Liver (tissue), 9 donors: ENCODE results near the gene KLHDC7A. TPM values are rescaled to one million over a fixed set of nuclear protein-coding genes. Genes with fewer than 3 reads are reported as not detected.

Experiments
- DNase-seq: peaks from one replicate; pipeline ENCODE4 v3.0.0-alpha.2; 2017; ENCODE audit warnings: low spot score
- H3K27ac ChIP-seq, 2 donors: one replicate each; pipeline ENCODE4 v1.7.0; 2013; ENCODE audit warnings: inconsistent platforms in 2 of 2, low read length in 2 of 2, control low read depth in 1 of 2, low read depth in 1 of 2, mild to moderate bottlenecking in 1 of 2
- H3K27me3 ChIP-seq, 4 donors: one replicate each; pipeline versions ENCODE4 v1.6.1 to v1.7.0; 2013; ENCODE audit warnings: low read length in 3 of 4, inconsistent platforms in 1 of 4, mild to moderate bottlenecking in 1 of 4, moderate library complexity in 1 of 4; ENCODE audit not compliant: control insufficient read depth in 4 of 4, insufficient read depth in 4 of 4
- H3K36me3 ChIP-seq, 4 donors: one replicate each; pipeline versions ENCODE4 v1.6.1 to v1.7.0; 2013; ENCODE audit warnings: low read length in 3 of 4, mild to moderate bottlenecking in 3 of 4, low read depth in 1 of 4, moderate library complexity in 1 of 4; ENCODE audit not compliant: control insufficient read depth in 4 of 4, insufficient read depth in 3 of 4
- H3K4me1 ChIP-seq, 4 donors: one replicate each; pipeline versions ENCODE4 v1.6.1 to v1.7.0; 2013; ENCODE audit warnings: low read length in 3 of 4, mild to moderate bottlenecking in 3 of 4, moderate library complexity in 1 of 4; ENCODE audit not compliant: control insufficient read depth in 4 of 4, insufficient read depth in 4 of 4
- H3K4me3 ChIP-seq, 3 donors: one replicate each; pipeline versions ENCODE4 v1.6.1 to v1.7.0; 2013; ENCODE audit warnings: low read length in 3 of 3, control low read depth in 1 of 3, low read depth in 1 of 3, mild to moderate bottlenecking in 1 of 3
- H3K9ac ChIP-seq, 2 donors: one replicate each; pipeline ENCODE4 v1.7.0; 2013; ENCODE audit warnings: low read length in 2 of 2, mild to moderate bottlenecking in 2 of 2, moderate library complexity in 2 of 2, control low read depth in 1 of 2, low read depth in 1 of 2
- H3K9me3 ChIP-seq, 4 donors: one replicate each; pipeline versions ENCODE4 v1.6.1 to v1.7.0; 2013; ENCODE audit warnings: low read length in 3 of 4; ENCODE audit not compliant: control insufficient read depth in 4 of 4
- CTCF ChIP-seq: fragments of 150-350 bp; IDR thresholded peaks from 2 replicates; pipeline ENCODE4 v1.5.1; 2017; ENCODE audit warnings: improper control_type of control experiment, low read depth, low read length; ENCODE audit not compliant: missing input control
- EGR1 ChIP-seq, 2 donors: IDR thresholded peaks; 2 replicates each; pipeline ENCODE4 v1.6.1; 2016 to 2018; ENCODE audit warnings: antibody characterized with exemption in 2 of 2, low read depth in 2 of 2
- FOXA2 ChIP-seq: IDR thresholded peaks from 2 replicates; pipeline ENCODE4 v1.6.1; 2016; ENCODE audit warnings: antibody characterized with exemption
- GABPA ChIP-seq, 2 donors: IDR thresholded peaks in 1 of 2; conservative IDR thresholded peaks in 1 of 2; 2 replicates each; pipeline ENCODE4 v1.6.1; 2016; ENCODE audit warnings: antibody characterized with exemption in 2 of 2, mild to moderate bottlenecking in 1 of 2, moderate library complexity in 1 of 2
- HNF4A ChIP-seq, 2 donors: conservative IDR thresholded peaks; 2 replicates each; pipeline ENCODE4 v1.6.1; 2016; ENCODE audit warnings: antibody characterized with exemption in 2 of 2, mild to moderate bottlenecking in 2 of 2
- HNF4G ChIP-seq: IDR thresholded peaks from 2 replicates; pipeline ENCODE4 v1.6.1; 2016; ENCODE audit warnings: antibody characterized with exemption
- REST ChIP-seq: IDR thresholded peaks from 2 replicates; pipeline ENCODE4 v1.6.1; 2016; ENCODE audit warnings: antibody characterized with exemption, mild to moderate bottlenecking
- RXRA ChIP-seq, 2 donors: IDR thresholded peaks; 2 replicates each; pipeline ENCODE4 v1.6.1; 2017 to 2018; ENCODE audit warnings: antibody characterized with exemption in 2 of 2, mild to moderate bottlenecking in 1 of 2
- SP1 ChIP-seq: IDR thresholded peaks from 2 replicates; pipeline ENCODE4 v1.6.1; 2018; ENCODE audit warnings: antibody characterized with exemption, mild to moderate bottlenecking
- TAF1 ChIP-seq: conservative IDR thresholded peaks from 2 replicates; pipeline ENCODE4 v1.6.1; 2016; ENCODE audit warnings: antibody characterized with exemption, mild to moderate bottlenecking
- YY1 ChIP-seq: IDR thresholded peaks from 2 replicates; pipeline ENCODE4 v1.6.1; 2016; ENCODE audit warnings: antibody characterized with exemption, mild to moderate bottlenecking
- ZBTB33 ChIP-seq: IDR thresholded peaks from 2 replicates; pipeline ENCODE4 v1.6.1; 2016; ENCODE audit warnings: antibody characterized with exemption
- WGBS: extraction: QIAGEN DNeasy Blood & Tissue Kit; methylation state at CpG from one replicate; pipeline ENCODE4 v1.1.7; 2013; 5-methylcytosine and 5-hydroxymethylcytosine counted together
- polyA plus RNA-seq, 2 donors: library from polyadenylated mRNA; stranded (reverse) in 1 of 2; unstranded in 1 of 2; fragments of 200-250 nt in 1 of 2; fragments of >200 nt in 1 of 2; fragmentation: Nextera tagmentation in 1 of 2; extraction: Ambion mirVana in 1 of 2; gene quantifications; one replicate each; pipeline versions ENCODE4 v1.2.1 to v1.2.3, GENCODE V29; 2013 to 2015
- total RNA-seq, 2 donors: library from RNA; depleted of rRNA; stranded (reverse); fragments of >200 nt; gene quantifications; one replicate each; pipeline ENCODE4 v1.2.3, GENCODE V29; 2014
- donor health status: healthy.
- donor health status: healthy.
- donor health status: healthy.
- donor health status: healthy.
- donor health status: healthy.

Gene KLHDC7A
- total and polyA plus RNA-seq, 4 donors: 1.3 to 6.6 (median 2.3) TPM

GRCh38 chr1:18474559-18475175 is 6.1 kb upstream of the KLHDC7A start:
- Histone ChIP-seq H3K27ac (no peak overlapping the region), H3K4me1 (peaks cover 0 to 11% (median 5%) of the 10 kb centered on the region in 4 donors), H3K36me3 (no peaks in the 10 kb centered on the region), H3K27me3 (no peaks in the 10 kb centered on the region), H3K9ac (no peak overlapping the region), H3K9me3 (no peaks in the 10 kb centered on the region), H3K4me3 (no peak overlapping the region)
- no peak for DNase-seq
- WGBS: 94% methylated on average over 10 of the region's 10 CpGs
- no peak for TF ChIP-seq YY1
- TF ChIP-seq EGR1 (IDR thresholded peaks at IDR 0.05; ENCODE audit: low read depth in 2 of 2): no peak
- no peak for TF ChIP-seq FOXA2
- no peak for TF ChIP-seq TAF1
- no peak for TF ChIP-seq SP1

- Histone ChIP-seq H3K4me1 (peaks cover 0 to 17% (median 12%) of the 10 kb centered on the region in 4 donors), H3K27ac (no peak overlapping the region), H3K4me3 (no peak overlapping the region), H3K9ac (no peak overlapping the region), H3K9me3 (no peaks in the 10 kb centered on the region), H3K36me3 (no peaks in the 10 kb centered on the region), H3K27me3 (no peaks in the 10 kb centered on the region)
- no peak for DNase-seq
- no peak for TF ChIP-seq FOXA2
- TF ChIP-seq HNF4G: no peak
- TF ChIP-seq SP1: no peak
- 87% methylated on average over 10 of the region's 10 CpGs for WGBS
These were observed 5.4 kb upstream of the KLHDC7A start for GRCh38 chr1:18475234-18475905.

GRCh38 chr1:18479454-18479853 is 1.3 kb upstream of the KLHDC7A start:
- DNase-seq: no peak
- Histone ChIP-seq H3K36me3 (peaks cover 0 to 2% (median 0%) of the 10 kb centered on the region in 4 donors), H3K27ac (peak overlapping the region in 1 of 2 donors; percentile 3), H3K9me3 (no peaks in the 10 kb centered on the region), H3K9ac (no peak overlapping the region), H3K27me3 (no peaks in the 10 kb centered on the region), H3K4me1 (peaks cover 7 to 39% (median 29%) of the 10 kb centered on the region in 4 donors), H3K4me3 (no peak overlapping the region)
- 55% methylated on average over 8 of the region's 8 CpGs for WGBS
- TF ChIP-seq YY1 (no peak), TAF1 (no peak), HNF4A (conservative IDR thresholded peaks at IDR 0.05) (no peak), RXRA (IDR thresholded peaks at IDR 0.05) (no peak), GABPA (IDR thresholded peaks at IDR 0.05 in 1 of 2, conservative IDR thresholded peaks at IDR 0.05 in 1 of 2) (no peak), EGR1 (IDR thresholded peaks at IDR 0.05; ENCODE audit: low read depth in 2 of 2) (no peak), REST (no peak), CTCF (no peak), ZBTB33 (no peak)
